Stomach (tissue), 19 donors: ENCODE data around the gene AKAP5. TPM values are rescaled to one million over a fixed set of nuclear protein-coding genes. Genes with fewer than 3 reads are reported as not detected.

Experiments used
- DNase-seq, 2 donors: peaks; one replicate each; pipeline versions ENCODE4 v3.0.0 to v3.0.0-alpha.2; 2013 to 2019
- H3K27ac ChIP-seq, 5 donors: fragments of 200-600 bp in 4 of 5; sonication (generic) in 4 of 5; one replicate each; pipeline ENCODE4 v1.5.1; 2013 to 2019; ENCODE audit warnings: mild to moderate bottlenecking in 1 of 5, moderate library complexity in 1 of 5
- H3K27me3 ChIP-seq, 3 donors: fragments of 200-600 bp; sonication (generic); one replicate each; pipeline ENCODE4 v1.5.1; 2017 to 2019; ENCODE audit warnings: mixed run types in 1 of 3
- H3K36me3 ChIP-seq, 4 donors: fragments of 200-600 bp; sonication (generic); 1 replicate in 3 of 4; 2 replicates in 1 of 4; pipeline ENCODE4 v1.5.1; 2016 to 2019
- H3K4me1 ChIP-seq, 4 donors: fragments of 200-600 bp; sonication (generic); one replicate each; pipeline ENCODE4 v1.5.1; 2016 to 2019
- H3K4me3 ChIP-seq, 4 donors: fragments of 200-600 bp; sonication (generic) in 3 of 4; one replicate each; pipeline ENCODE4 v1.5.1; 2016 to 2019; ENCODE audit warnings: mild to moderate bottlenecking in 1 of 4
- H3K9me3 ChIP-seq, 4 donors: fragments of 200-600 bp; sonication (generic); one replicate each; pipeline ENCODE4 v1.5.1; 2016 to 2019
- EP300 ChIP-seq: sonication (generic); formaldehyde crosslinking; IDR thresholded peaks from one replicate; pipeline ENCODE4 v1.6.1; 2017; ENCODE audit warnings: antibody characterized with exemption
- POLR2A ChIP-seq, 4 donors: fragments of 450-650 bp; IDR thresholded peaks; one replicate each; pipeline ENCODE4 v1.6.1; 2016; ENCODE audit warnings: antibody characterized with exemption in 4 of 4, control low read depth in 2 of 4, mild to moderate bottlenecking in 1 of 4, moderate library complexity in 1 of 4
- POLR2AphosphoS5 ChIP-seq, 3 donors: sonication (generic); formaldehyde crosslinking; IDR thresholded peaks; one replicate each; pipeline ENCODE4 v1.6.1; 2016; ENCODE audit warnings: antibody characterized with exemption in 3 of 3
- WGBS, 5 donors: extraction: QIAGEN DNeasy Blood & Tissue Kit in 3 of 5; methylation state at CpG; one replicate each; pipeline versions ENCODE4 v1.1.5 to v1.1.7; 2013 to 2018; 5-methylcytosine and 5-hydroxymethylcytosine counted together
- intact Hi-C: fragments of 100-400 bp; cut with DNase I; formaldehyde crosslinking; loops from one replicate; pipeline ENCODE4 v1.15.1; 2023; ENCODE audit warnings: low total_unique reads
- long read RNA-seq, 10 donors: transcript quantifications; one replicate each; lab custom pipeline, GENCODE V29; 2026
- polyA plus RNA-seq, 3 donors: library from polyadenylated mRNA; stranded (reverse); fragments of 200-250 nt; gene quantifications; one replicate each; pipeline ENCODE4 v1.2.3, GENCODE V29; 2013
- total RNA-seq, 5 donors: library from RNA; depleted of rRNA; stranded (reverse); fragments of >200 nt; gene quantifications; one replicate each; pipeline versions ENCODE4 v1.1.0 to v1.2.3, GENCODE V29; 2014 to 2016
- TF ChIP-seq, protein P1 (sequence below), 7 experiments: fragments of 450-650 bp in 4 of 7; fragments of 200-600 bp in 3 of 7; sonication (generic) in 3 of 7; IDR thresholded peaks; one replicate each; pipeline ENCODE4 v1.5.1; 2016 to 2019; ENCODE audit warnings: antibody characterized with exemption in 7 of 7, control low read depth in 2 of 7, mild to moderate bottlenecking in 1 of 7
- donor health status: healthy with polysubstance abuse.
- donor health status: Bipolar disorder and iron deficiency.
- donor health status: healthy.

AKAP5 gene
- 1 to 10 TPM in 2 of 5 donors, under 1 TPM in 1, not detected in 2; 0.72 to 3.2 (median 1.3) TPM for total RNA-seq
- polyA plus RNA-seq = under 1 TPM in 2 of 3 donors, not detected in 1; 0.15 to 0.25 TPM
- long read RNA-seq, donor 1 = 0 reads
- long read RNA-seq, donor 2, partial matches to known transcripts = 0 of 2 reads
- long read RNA-seq, donor 2, other reads (novel, unspliced or antisense) = 0 of 2 reads
- long read RNA-seq, donor 3 = 0 reads
- long read RNA-seq, donor 4 = 0 reads
- long read RNA-seq, donor 5 = 0 reads
- long read RNA-seq, donor 6, full-length matches to known transcripts = 3 of 3 reads
- long read RNA-seq, donor 6, partial matches to known transcripts = 0 of 3 reads
- long read RNA-seq, donor 6, other reads (novel, unspliced or antisense) = 0 of 3 reads
- long read RNA-seq, donor 7, partial matches to known transcripts = 0 of 4 reads
- long read RNA-seq, donor 7, other reads (novel, unspliced or antisense) = 0 of 4 reads
- long read RNA-seq, donor 8, partial matches to known transcripts = 0 of 1 reads
- long read RNA-seq, donor 8, other reads (novel, unspliced or antisense) = 0 of 1 reads
- long read RNA-seq, donor 9, partial matches to known transcripts = 0 of 2 reads
- long read RNA-seq, donor 9, other reads (novel, unspliced or antisense) = 0 of 2 reads
- long read RNA-seq, donor 10, partial matches to known transcripts = 0 of 1 reads
- long read RNA-seq, donor 10, other reads (novel, unspliced or antisense) = 0 of 1 reads

GRCh38 chr14:64465191-64465822 is at the start of gene AKAP5:
AKAP5 (plus strand) TSS chr14:64465499; CDS start chr14:64468395, 2,896 bp downstream.
- no peaks in the 10 kb centered on the region for H3K27me3 ChIP-seq
- peak within 1 kb of the TSS in 4 of 5 donors; percentile 45 to 80 (median 59) for H3K27ac ChIP-seq
- DNase-seq = peak; percentile 62 to 90
- peaks cover 0 to 6% (median 0%) of the 10 kb centered on the region in 4 donors for H3K36me3 ChIP-seq
- intact Hi-C loops = no loop called here
- H3K4me3 ChIP-seq = peak within 1 kb of the TSS; percentile 67 to 86 (median 82)
- peaks cover 3 to 21% (median 19%) of the 10 kb centered on the region in 4 donors for H3K4me1 ChIP-seq
- H3K9me3 ChIP-seq = no peaks in the 10 kb centered on the region
- no peak for TF ChIP-seq POLR2AphosphoS5 (IDR thresholded peaks at IDR 0.05)
- TF ChIP-seq EP300 = no peak
- TF ChIP-seq POLR2A (IDR thresholded peaks at IDR 0.05) = no peak
- TF ChIP-seq, protein P1, sequence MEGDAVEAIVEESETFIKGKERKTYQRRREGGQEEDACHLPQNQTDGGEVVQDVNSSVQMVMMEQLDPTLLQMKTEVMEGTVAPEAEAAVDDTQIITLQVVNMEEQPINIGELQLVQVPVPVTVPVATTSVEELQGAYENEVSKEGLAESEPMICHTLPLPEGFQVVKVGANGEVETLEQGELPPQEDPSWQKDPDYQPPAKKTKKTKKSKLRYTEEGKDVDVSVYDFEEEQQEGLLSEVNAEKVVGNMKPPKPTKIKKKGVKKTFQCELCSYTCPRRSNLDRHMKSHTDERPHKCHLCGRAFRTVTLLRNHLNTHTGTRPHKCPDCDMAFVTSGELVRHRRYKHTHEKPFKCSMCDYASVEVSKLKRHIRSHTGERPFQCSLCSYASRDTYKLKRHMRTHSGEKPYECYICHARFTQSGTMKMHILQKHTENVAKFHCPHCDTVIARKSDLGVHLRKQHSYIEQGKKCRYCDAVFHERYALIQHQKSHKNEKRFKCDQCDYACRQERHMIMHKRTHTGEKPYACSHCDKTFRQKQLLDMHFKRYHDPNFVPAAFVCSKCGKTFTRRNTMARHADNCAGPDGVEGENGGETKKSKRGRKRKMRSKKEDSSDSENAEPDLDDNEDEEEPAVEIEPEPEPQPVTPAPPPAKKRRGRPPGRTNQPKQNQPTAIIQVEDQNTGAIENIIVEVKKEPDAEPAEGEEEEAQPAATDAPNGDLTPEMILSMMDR (IDR thresholded peaks at IDR 0.05) = no peak
- WGBS, 5 donors = 0 to 3% (median 1%) methylated on average over 15 to 74 of the region's 74 CpGs

DNA sequence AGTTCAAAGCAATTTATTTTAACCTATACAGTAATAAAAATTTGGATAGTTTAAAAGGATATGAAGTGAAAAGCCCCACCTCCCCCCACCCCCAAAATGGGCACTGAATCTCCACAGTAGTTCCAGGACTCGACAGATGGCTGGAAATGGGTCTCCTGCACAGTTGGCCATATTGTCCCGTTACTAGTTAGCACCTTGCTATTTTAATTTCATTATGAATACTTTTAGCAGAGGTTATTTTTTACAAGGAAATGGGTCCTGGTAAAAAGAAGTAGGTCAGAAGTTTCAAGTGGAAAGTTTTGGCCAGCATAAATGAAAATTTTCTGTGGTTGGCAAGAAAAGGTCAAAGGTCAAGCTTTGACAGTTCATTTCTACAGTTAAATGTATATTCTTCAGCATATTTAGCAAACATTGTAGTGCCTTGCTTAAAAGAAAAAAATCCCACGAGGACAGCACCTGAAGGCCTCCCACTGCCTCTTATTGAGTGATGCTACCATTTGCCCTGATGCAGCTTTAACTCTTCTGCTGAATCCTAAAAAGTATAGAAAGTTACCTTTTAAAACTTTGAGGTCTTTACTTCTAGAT is 48.9 kb upstream of the AKAP5 start:
- Histone ChIP-seq H3K4me1 (no peaks in the 10 kb centered on the region), H3K27me3 (no peaks in the 10 kb centered on the region), H3K36me3 (peaks cover 49 to 100% (median 90%) of the 10 kb centered on the region in 4 donors), H3K4me3 (no peak overlapping the region), H3K9me3 (no peaks in the 10 kb centered on the region), H3K27ac (no peak overlapping the region)
- intact Hi-C loops = no loop called here
- no peak for DNase-seq
- TF ChIP-seq EP300 (no peak), POLR2AphosphoS5 (IDR thresholded peaks at IDR 0.05) (no peak), POLR2A (IDR thresholded peaks at IDR 0.05) (no peak)
- TF ChIP-seq, protein P1 (IDR thresholded peaks at IDR 0.05) = no peak
- 69 to 82% (median 73%) methylated on average over 3 of the region's 3 CpGs for WGBS, 5 donors

DNA sequence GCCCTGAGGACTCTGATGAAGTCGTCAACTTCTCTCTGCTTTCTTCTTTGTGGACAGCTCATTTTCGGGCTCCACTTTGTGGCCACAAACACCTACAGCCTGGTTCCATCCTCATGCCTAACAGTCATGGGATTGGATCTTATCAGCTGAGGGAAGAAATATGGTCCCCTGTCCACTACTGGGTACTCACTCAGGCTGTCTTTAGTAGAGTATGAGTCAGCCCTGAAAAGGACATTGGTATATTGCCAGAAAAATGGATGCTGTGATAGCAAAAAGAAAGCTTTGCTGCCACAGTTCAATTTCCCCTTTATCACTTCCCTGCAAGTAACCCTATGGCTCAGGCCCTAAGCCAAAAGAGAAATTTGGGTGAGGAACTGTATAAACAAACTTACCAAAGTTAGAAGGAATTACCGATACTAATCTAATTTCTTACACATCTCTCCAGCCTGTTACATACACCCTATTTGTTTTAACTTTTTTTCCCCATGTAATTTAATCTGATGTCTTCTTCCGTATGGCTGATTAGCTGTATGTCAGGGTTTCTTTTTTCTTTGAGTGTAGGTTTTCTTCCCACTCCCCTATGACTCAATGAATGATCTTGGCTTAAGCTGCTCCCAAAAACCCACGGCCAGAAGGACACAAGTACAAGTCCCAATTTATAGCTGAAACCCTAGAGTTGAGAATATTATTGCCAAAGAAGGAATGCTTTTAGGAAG is 48.1 kb upstream of the AKAP5 start:
- H3K27me3 ChIP-seq = no peaks in the 10 kb centered on the region
- no peak overlapping the region for H3K27ac ChIP-seq
- intact Hi-C loops = no loop called here
- H3K36me3 ChIP-seq = peaks cover 49 to 100% (median 90%) of the 10 kb centered on the region in 4 donors
- DNase-seq = no peak
- H3K4me3 ChIP-seq = no peak overlapping the region
- no peaks in the 10 kb centered on the region for H3K4me1 ChIP-seq
- WGBS, 5 donors = 82 to 90% (median 89%) methylated on average over 5 of the region's 5 CpGs
- no peaks in the 10 kb centered on the region for H3K9me3 ChIP-seq
- TF ChIP-seq EP300 = no peak
- TF ChIP-seq POLR2AphosphoS5 (IDR thresholded peaks at IDR 0.05) = no peak
- TF ChIP-seq, protein P1 (IDR thresholded peaks at IDR 0.05) = no peak
- no peak for TF ChIP-seq POLR2A (IDR thresholded peaks at IDR 0.05)
